HEK293 (cell line): ENCODE data around the gene LPP.

Source experiments
- CTCF ChIA-PET: fragments of 350-600 bp; formaldehyde crosslinking; extraction: SDS; loops from one replicate; lab custom pipeline; 2021; ENCODE audit warnings: antibody characterized with exemption; lab: Yijun Ruan, JAX
- POLR2A ChIA-PET: fragments of 300-600 bp; formaldehyde crosslinking; extraction: SDS; loops from one replicate; lab custom pipeline; 2020; ENCODE audit warnings: antibody characterized with exemption, inconsistent platforms; lab: Yijun Ruan, JAX
- H3K27ac ChIP-seq: fragments of 200-500 bp; sonication (Bioruptor generic); 2 replicates; pipeline ENCODE4 v1.5.1; 2014; ENCODE audit warnings: low read depth, low read length, control low read depth, inconsistent platforms; ENCODE audit errors: extremely low read depth
- H3K36me3 ChIP-seq, 2 experiments: fragments of 200-500 bp in 1 of 2; sonication (Bioruptor generic) in 1 of 2; 1 replicate in 1 of 2; 2 replicates in 1 of 2; pipeline ENCODE4 v1.5.1; 2014 to 2017; ENCODE audit warnings: inconsistent platforms in 2 of 2, low read length in 2 of 2; ENCODE audit not compliant: control insufficient read depth in 2 of 2, insufficient read depth in 1 of 2
- H3K4me1 ChIP-seq: fragments of 200-500 bp; sonication (Bioruptor generic); 2 replicates; pipeline ENCODE4 v1.5.1; 2014; ENCODE audit warnings: mild to moderate bottlenecking, low read length, inconsistent platforms; ENCODE audit not compliant: control insufficient read depth, insufficient read depth
- H3K4me3 ChIP-seq: 2 replicates; pipeline ENCODE4 v1.5.1; 2011; ENCODE audit warnings: low read depth, mild to moderate bottlenecking, control low read depth, low read length, moderate library complexity
- H3K9me3 ChIP-seq: fragments of 200-500 bp; sonication (Bioruptor generic); 2 replicates; pipeline ENCODE4 v1.5.1; 2014; ENCODE audit warnings: low read depth, low read length, inconsistent platforms; ENCODE audit not compliant: control insufficient read depth, insufficient read depth
- GLIS1 ChIP-seq: fragments of 450-650 bp; formaldehyde crosslinking; IDR thresholded peaks from 2 replicates; pipeline ENCODE4 v1.5.1; 2016; ENCODE audit warnings: missing biosample characterization, missing genetic modification characterization
- IKZF3 ChIP-seq: fragments of 450-650 bp; IDR thresholded peaks from 2 replicates; pipeline ENCODE4 v1.5.0; 2018; ENCODE audit warnings: missing biosample characterization, mild to moderate bottlenecking, missing genetic modification characterization, moderate library complexity
- KLF10 ChIP-seq: fragments of 450-650 bp; IDR thresholded peaks from 2 replicates; pipeline ENCODE4 v1.5.1; 2018; ENCODE audit warnings: missing biosample characterization, mild to moderate bottlenecking, missing genetic modification characterization
- MYNN ChIP-seq: fragments of 450-650 bp; formaldehyde crosslinking; IDR thresholded peaks from 2 replicates; pipeline ENCODE4 v1.5.1; 2016; ENCODE audit warnings: missing biosample characterization, missing genetic modification characterization, borderline replicate concordance
- MZF1 ChIP-seq: fragments of 450-650 bp; formaldehyde crosslinking; IDR thresholded peaks from 2 replicates; pipeline ENCODE4 v1.5.1; 2017; ENCODE audit warnings: missing biosample characterization, missing genetic modification characterization, borderline replicate concordance
- OVOL3 ChIP-seq: fragments of 450-650 bp; formaldehyde crosslinking; IDR thresholded peaks from 2 replicates; pipeline ENCODE4 v1.5.1; 2016; ENCODE audit warnings: missing biosample characterization, missing genetic modification characterization
- PRDM6 ChIP-seq: fragments of 450-650 bp; formaldehyde crosslinking; IDR thresholded peaks from 2 replicates; pipeline ENCODE4 v1.5.1; 2017; ENCODE audit warnings: missing biosample characterization, missing genetic modification characterization
- RBAK ChIP-seq: fragments of 450-650 bp; formaldehyde crosslinking; IDR thresholded peaks from 2 replicates; pipeline ENCODE4 v1.5.1; 2016; ENCODE audit warnings: missing biosample characterization, missing genetic modification characterization
- TCF7L2 ChIP-seq: IDR thresholded peaks from 2 replicates; pipeline ENCODE4 v1.6.1; 2011; ENCODE audit warnings: low read depth, mild to moderate bottlenecking, inconsistent platforms, low read length, moderate library complexity, borderline replicate concordance
- ZFHX2 ChIP-seq: fragments of 450-650 bp; formaldehyde crosslinking; conservative IDR thresholded peaks from 2 replicates; pipeline ENCODE4 v1.5.1; 2016; ENCODE audit warnings: missing biosample characterization, missing genetic modification characterization
- ZFP3 ChIP-seq: fragments of 450-650 bp; formaldehyde crosslinking; IDR thresholded peaks from 2 replicates; pipeline ENCODE4 v1.5.1; 2016; ENCODE audit warnings: low read depth, missing biosample characterization, missing genetic modification characterization
- ZIC2 ChIP-seq: fragments of 450-650 bp; formaldehyde crosslinking; IDR thresholded peaks from 2 replicates; pipeline ENCODE4 v1.5.1; 2016; ENCODE audit warnings: missing biosample characterization, missing genetic modification characterization
- ZNF132 ChIP-seq: fragments of 450-650 bp; formaldehyde crosslinking; IDR thresholded peaks from 2 replicates; pipeline ENCODE4 v1.5.1; 2017; ENCODE audit warnings: missing biosample characterization, missing genetic modification characterization, borderline replicate concordance
- ZNF211 ChIP-seq: fragments of 450-650 bp; formaldehyde crosslinking; IDR thresholded peaks from 2 replicates; pipeline ENCODE4 v1.5.1; 2016; ENCODE audit warnings: low read depth, missing biosample characterization, missing genetic modification characterization
- ZNF24 ChIP-seq: fragments of 450-650 bp; formaldehyde crosslinking; IDR thresholded peaks from 2 replicates; pipeline ENCODE4 v1.5.1; 2016; ENCODE audit warnings: missing biosample characterization, missing genetic modification characterization
- ZNF248 ChIP-seq: fragments of 450-650 bp; formaldehyde crosslinking; IDR thresholded peaks from 2 replicates; pipeline ENCODE4 v1.5.1; 2017; ENCODE audit warnings: missing biosample characterization, missing genetic modification characterization
- ZNF37A ChIP-seq: fragments of 450-650 bp; IDR thresholded peaks from 2 replicates; pipeline ENCODE4 v1.5.1; 2018; ENCODE audit warnings: missing biosample characterization, missing genetic modification characterization
- ZNF426 ChIP-seq: fragments of 450-650 bp; formaldehyde crosslinking; IDR thresholded peaks from 2 replicates; pipeline ENCODE4 v1.5.1; 2017; ENCODE audit warnings: missing biosample characterization, missing genetic modification characterization, mild to moderate bottlenecking, inconsistent platforms, moderate library complexity
- ZNF449 ChIP-seq: fragments of 450-650 bp; formaldehyde crosslinking; IDR thresholded peaks from 2 replicates; pipeline ENCODE4 v1.5.1; 2017; ENCODE audit warnings: missing biosample characterization, mild to moderate bottlenecking, missing genetic modification characterization, moderate library complexity
- ZNF48 ChIP-seq: fragments of 450-650 bp; formaldehyde crosslinking; IDR thresholded peaks from 2 replicates; pipeline ENCODE4 v1.5.1; 2016; ENCODE audit warnings: missing biosample characterization, missing genetic modification characterization
- ZNF510 ChIP-seq: fragments of 450-650 bp; formaldehyde crosslinking; IDR thresholded peaks from 2 replicates; pipeline ENCODE4 v1.5.1; 2018; ENCODE audit warnings: mild to moderate bottlenecking, missing genetic modification characterization, missing biosample characterization; ENCODE audit not compliant: insufficient replicate concordance
- ZNF549 ChIP-seq: fragments of 450-650 bp; IDR thresholded peaks from 2 replicates; pipeline ENCODE4 v1.5.1; 2018; ENCODE audit warnings: missing biosample characterization, missing genetic modification characterization, mild to moderate bottlenecking, inconsistent platforms, moderate library complexity
- ZNF571 ChIP-seq: fragments of 450-650 bp; formaldehyde crosslinking; IDR thresholded peaks from 2 replicates; pipeline ENCODE4 v1.5.0; 2017; ENCODE audit warnings: missing biosample characterization, missing genetic modification characterization
- ZNF596 ChIP-seq: fragments of 450-650 bp; IDR thresholded peaks from 2 replicates; pipeline ENCODE4 v1.5.0; 2018; ENCODE audit warnings: missing biosample characterization, mild to moderate bottlenecking, missing genetic modification characterization, moderate library complexity
- ZNF660 ChIP-seq: fragments of 450-650 bp; IDR thresholded peaks from 2 replicates; pipeline ENCODE4 v1.5.1; 2018; ENCODE audit warnings: missing biosample characterization, mild to moderate bottlenecking, missing genetic modification characterization
- ZNF768 ChIP-seq: fragments of 450-650 bp; formaldehyde crosslinking; IDR thresholded peaks from 2 replicates; pipeline ENCODE4 v1.5.1; 2018; ENCODE audit warnings: missing biosample characterization, mild to moderate bottlenecking, missing genetic modification characterization
- ZNF785 ChIP-seq: fragments of 450-650 bp; formaldehyde crosslinking; IDR thresholded peaks from 2 replicates; pipeline ENCODE4 v1.5.1; 2016; ENCODE audit warnings: missing biosample characterization, missing genetic modification characterization
- ZNF791 ChIP-seq: fragments of 450-650 bp; formaldehyde crosslinking; IDR thresholded peaks from 2 replicates; pipeline ENCODE4 v1.5.1; 2016; ENCODE audit warnings: missing biosample characterization, missing genetic modification characterization
- ZNF843 ChIP-seq: fragments of 450-650 bp; formaldehyde crosslinking; IDR thresholded peaks from 2 replicates; pipeline ENCODE4 v1.5.1; 2016; ENCODE audit warnings: missing biosample characterization, missing genetic modification characterization

The LPP gene

GRCh38 chr3:188180114-188180513, 26.2 kb downstream of the LPP start:
- H3K4me3 ChIP-seq, result no peak overlapping the region
- TF ChIP-seq ZNF660 (tag by site-specific recombination) (no peak), ZNF571 (tag by site-specific recombination) (no peak), ZNF510 (no peak), OVOL3 (tag by site-specific recombination) (no peak), ZNF785 (tag by site-specific recombination) (no peak), RBAK (no peak), MZF1 (tag by site-specific recombination) (no peak), MYNN (tag by site-specific recombination) (no peak), TCF7L2 (no peak), ZNF248 (no peak), ZNF24 (tag by site-specific recombination) (no peak), ZNF48 (tag by site-specific recombination) (no peak)
- TF ChIP-seq, all 188 proteins: peak for 0
- Histone ChIP-seq H3K4me1 (no peaks in the 10 kb centered on the region), H3K9me3 (no peaks in the 10 kb centered on the region), H3K36me3 (no peaks in the 10 kb centered on the region; a peak in 1 of 3 replicates), H3K27ac (no peak overlapping the region)
- POLR2A ChIA-PET, result no interaction called here
- CTCF ChIA-PET, result no interaction called here

GRCh38 chr3:188183452-188183851, 29.5 kb downstream of the LPP start:
- CTCF ChIA-PET, result interaction anchor here (1.2 kb wide), 1 partner anchor 8 kb away, joined by 4 read pairs; no protein-coding TSS in a partner anchor
- peaks cover 9% of the 10 kb centered on the region for H3K4me1 ChIP-seq
- H3K36me3 ChIP-seq, result no peaks in the 10 kb centered on the region
- H3K4me3 ChIP-seq, result no peak overlapping the region
- POLR2A ChIA-PET, result no interaction called here
- H3K27ac ChIP-seq, result no peak overlapping the region
- TF ChIP-seq ZFHX2 (tag by site-specific recombination), result peak; percentile 55
- TF ChIP-seq ZNF211, result no peak
- TF ChIP-seq, all 188 proteins: peak for 1
- no peaks in the 10 kb centered on the region for H3K9me3 ChIP-seq

GRCh38 chr3:188184160-188184559, 30.2 kb downstream of the LPP start:
- TF ChIP-seq ZNF211 (no peak), KLF10 (no peak), IKZF3 (tag by site-specific recombination) (0 out of 2 replicates have a peak, but pooled peaks have one; percentile 9), ZNF549 (tag by site-specific recombination) (no peak), ZNF426 (tag by site-specific recombination) (no peak), GLIS1 (no peak), ZIC2 (tag by site-specific recombination) (peak; percentile 59), ZNF37A (no peak), ZNF768 (tag by site-specific recombination) (no peak)
- no peak overlapping the region for H3K27ac ChIP-seq
- H3K4me1 ChIP-seq, result peaks cover 9% of the 10 kb centered on the region
- ChIA-PET CTCF (interaction anchor here (1.2 kb wide), 1 partner anchor 9 kb away, joined by 4 read pairs; no protein-coding TSS in a partner anchor), POLR2A (no interaction called here)
- H3K36me3 ChIP-seq, result no peaks in the 10 kb centered on the region
- no peaks in the 10 kb centered on the region for H3K9me3 ChIP-seq
- no peak overlapping the region for H3K4me3 ChIP-seq

- Histone ChIP-seq H3K36me3 (no peaks in the 10 kb centered on the region), H3K27ac (no peak overlapping the region), H3K4me3 (no peak overlapping the region), H3K9me3 (no peaks in the 10 kb centered on the region), H3K4me1 (peaks cover 9% of the 10 kb centered on the region)
- CTCF ChIA-PET, result interaction anchor here (1.2 kb wide), 1 partner anchor 9 kb away, joined by 4 read pairs; no protein-coding TSS in a partner anchor
- POLR2A ChIA-PET, result interaction anchor here (0.6 kb wide), 1 partner anchor 1163 kb away, joined by 3 read pairs; no protein-coding TSS in a partner anchor
- TF ChIP-seq MZF1 (tag by site-specific recombination), result no peak
- no peak for TF ChIP-seq ZNF843 (tag by site-specific recombination)
- TF ChIP-seq ZNF132, result no peak
- no peak for TF ChIP-seq ZNF596 (tag by site-specific recombination)
- TF ChIP-seq PRDM6 (tag by site-specific recombination), result no peak
- peak; percentile 61; the same call in 1 of the 2 replicates for TF ChIP-seq ZNF449 (tag by site-specific recombination)
- no peak for TF ChIP-seq ZFP3 (tag by site-specific recombination)
- TF ChIP-seq ZNF791 (tag by site-specific recombination), result no peak
Observed at GRCh38 chr3:188184649-188185048, 30.7 kb downstream of the LPP start.
